ENCODE measurements around the gene CES5A.
"Not testable (repeated sequence)": the region's sequence is repeated elsewhere in the genome, so short reads cannot be mapped to it uniquely, and the experiment has no call there.

Gene CES5A

DNA sequence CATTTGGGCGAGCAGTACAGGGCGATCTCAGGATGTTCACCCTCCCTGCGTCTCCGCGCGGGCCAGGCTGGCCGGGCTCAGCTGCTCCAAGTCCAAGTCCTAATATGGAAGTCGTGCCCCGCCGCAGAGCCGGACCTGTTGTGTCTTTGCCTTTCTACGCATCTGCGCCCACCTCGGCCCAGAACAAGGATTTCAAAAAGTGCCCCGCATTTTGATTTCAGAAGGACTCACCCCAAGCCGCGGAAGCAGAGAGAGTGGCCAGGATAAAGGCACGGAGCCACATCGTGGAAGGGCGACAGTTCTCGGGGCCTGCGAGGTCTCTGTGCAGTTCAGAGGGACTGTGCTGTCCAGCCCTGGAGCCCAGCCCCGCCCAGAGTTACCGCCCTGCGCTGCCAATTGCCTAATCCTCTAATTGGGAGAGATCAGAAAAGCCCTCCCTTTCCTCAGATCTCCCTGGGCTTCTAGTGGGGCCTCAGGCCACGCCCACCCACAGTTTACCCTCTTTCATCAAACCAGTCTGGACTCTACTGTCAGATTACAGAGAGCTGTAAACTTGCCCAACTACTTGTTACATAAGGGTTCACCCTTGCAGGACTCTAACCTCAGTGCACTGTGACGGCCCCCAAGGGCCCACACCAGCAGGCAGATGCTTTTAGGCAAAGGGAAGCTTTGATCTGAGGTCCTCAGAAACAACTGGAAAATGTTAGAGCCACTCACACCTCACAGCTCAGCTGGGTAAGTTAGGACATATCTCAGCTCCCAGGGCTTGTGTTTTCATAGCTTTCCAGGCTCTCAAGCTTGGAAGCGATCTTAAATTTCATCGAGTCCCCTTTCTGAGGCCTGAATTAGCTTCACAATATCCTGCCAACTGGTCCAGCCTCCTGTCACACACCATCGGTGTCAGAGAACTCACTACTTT, 42.1 kb downstream of the CES5A start, which contains the start of gene CES1:
TSS of gene CES1 (minus strand) at position 324 of the 919 bp plus-strand sequence. CDS start at position 283, 41 bp downstream.
- Histone ChIP-seq H3K27ac (ENCODE audit: insufficient read depth, low read depth, low read length, poor library complexity, severe bottlenecking) (no peak within 1 kb of the TSS), H3K4me3 (ENCODE audit: insufficient read depth, low read depth, low read length) (no peak within 1 kb of the TSS), H3K9me3 (ENCODE audit: control insufficient read depth, low read length) (no peaks in the 10 kb centered on the region), H3K36me3 (ENCODE audit: control insufficient read depth, insufficient read depth, low read length) (no peaks in the 10 kb centered on the region), H3K4me1 (ENCODE audit: control insufficient read depth, insufficient read depth, low read length) (no peaks in the 10 kb centered on the region), H3K27me3 (ENCODE audit: control insufficient read depth, insufficient read depth, low read length, poor library complexity, severe bottlenecking) (no peaks in the 10 kb centered on the region)
- 88 to 93% methylated on average over 30 of the region's 30 CpGs for WGBS, 2 experiments

DNA sequence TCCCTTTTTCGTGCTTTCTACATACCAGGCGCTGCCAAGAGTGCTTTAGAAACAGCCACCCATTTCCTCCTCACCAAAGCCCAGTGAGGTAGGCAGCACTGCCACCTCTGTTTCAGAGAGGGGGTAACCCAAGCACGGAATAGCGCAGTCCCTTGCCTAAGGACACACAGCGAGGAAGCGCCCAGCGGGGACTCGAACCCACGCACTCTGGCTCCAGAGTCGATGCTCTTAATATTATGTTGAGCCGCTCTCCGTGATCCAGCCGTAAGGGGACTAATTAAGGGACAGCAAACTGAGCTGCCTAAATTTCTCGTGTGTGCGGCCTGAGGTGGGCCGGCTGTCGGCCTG, 42.8 kb downstream of the CES5A start:
- 95% methylated on average over 17 of the region's 17 CpGs for WGBS, 2 experiments
- no peaks in the 10 kb centered on the region for H3K36me3 ChIP-seq (ENCODE audit: control insufficient read depth, insufficient read depth, low read length)

DNA sequence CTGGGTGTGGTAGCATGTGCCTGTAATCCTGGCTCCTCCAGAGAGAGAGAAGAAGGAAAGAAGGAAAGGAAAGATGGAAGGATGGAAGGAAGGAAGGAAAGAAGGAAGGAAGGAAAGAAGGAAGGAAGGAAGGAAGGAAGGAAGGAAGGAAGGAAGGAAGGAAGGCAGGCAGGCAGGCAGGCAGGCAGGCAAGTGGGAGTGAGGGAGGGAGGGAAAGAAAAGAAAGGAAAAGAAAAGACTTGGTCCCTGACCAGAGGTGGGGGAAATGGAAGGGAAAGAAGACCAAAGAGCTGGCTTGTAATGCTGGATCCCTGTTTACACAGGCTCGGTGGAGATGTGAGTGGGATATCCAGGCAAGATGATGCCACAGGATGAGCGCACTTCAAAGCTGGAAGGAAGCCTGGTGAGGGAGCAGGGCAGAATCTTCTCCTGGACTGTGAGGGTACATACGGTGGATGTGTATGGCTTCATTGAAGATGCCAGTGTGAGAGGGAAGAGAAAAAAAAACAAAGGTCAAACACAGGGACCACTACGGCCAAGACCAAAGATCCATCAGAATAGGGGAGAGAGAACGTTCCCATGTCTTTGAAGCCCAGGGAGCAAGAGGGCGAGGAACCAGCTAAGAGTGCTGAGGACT, 44.4 kb downstream of the CES5A start:
- no peaks in the 10 kb centered on the region for H3K27me3 ChIP-seq (ENCODE audit: control insufficient read depth, insufficient read depth, low read length, poor library complexity, severe bottlenecking)

More for the DNA sequence above, 42.8 kb downstream of the CES5A start:
- Histone ChIP-seq H3K27ac (ENCODE audit: insufficient read depth, low read depth, low read length, poor library complexity, severe bottlenecking) (no peak overlapping the region), H3K4me1 (ENCODE audit: control insufficient read depth, insufficient read depth, low read length) (no peaks in the 10 kb centered on the region), H3K9me3 (ENCODE audit: control insufficient read depth, low read length) (no peaks in the 10 kb centered on the region), H3K27me3 (ENCODE audit: control insufficient read depth, insufficient read depth, low read length, poor library complexity, severe bottlenecking) (no peaks in the 10 kb centered on the region), H3K4me3 (ENCODE audit: insufficient read depth, low read depth, low read length) (no peak overlapping the region)

DNA sequence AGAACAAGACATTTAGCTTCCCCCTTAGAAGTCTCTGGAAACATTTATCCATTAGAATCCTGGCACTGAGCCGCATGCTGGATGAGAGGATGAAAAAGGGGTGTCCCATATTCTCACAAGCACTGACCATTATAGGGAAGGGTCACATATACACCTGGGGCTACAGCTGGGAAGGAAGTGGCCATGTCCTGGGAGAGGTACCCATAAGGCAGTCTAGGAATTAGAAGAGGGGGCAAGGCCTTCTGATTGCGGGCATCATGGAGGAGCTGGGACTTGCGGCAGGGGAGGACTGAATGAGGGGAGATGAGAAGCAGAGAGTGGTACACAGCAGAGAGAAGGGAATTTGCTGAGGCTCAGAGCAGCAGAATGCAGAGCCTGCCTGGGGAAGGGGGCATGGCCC, 45.9 kb downstream of the CES5A start:
- H3K27me3 ChIP-seq (ENCODE audit: control insufficient read depth, insufficient read depth, low read length, poor library complexity, severe bottlenecking); H3K36me3 ChIP-seq (ENCODE audit: control insufficient read depth, insufficient read depth, low read length); H3K4me1 ChIP-seq (ENCODE audit: control insufficient read depth, insufficient read depth, low read length); H3K4me3 ChIP-seq (ENCODE audit: insufficient read depth, low read depth, low read length); H3K9me3 ChIP-seq (ENCODE audit: control insufficient read depth, low read length); H3K27ac ChIP-seq (ENCODE audit: insufficient read depth, low read depth, low read length, poor library complexity, severe bottlenecking): not testable (repeated sequence)
- 92 to 96% methylated on average over 3 of the region's 3 CpGs for WGBS, 2 experiments

More for the DNA sequence above, 44.4 kb downstream of the CES5A start:
- Histone ChIP-seq H3K4me1 (ENCODE audit: control insufficient read depth, insufficient read depth, low read length) (no peaks in the 10 kb centered on the region), H3K4me3 (ENCODE audit: insufficient read depth, low read depth, low read length) (no peak overlapping the region), H3K27ac (ENCODE audit: insufficient read depth, low read depth, low read length, poor library complexity, severe bottlenecking) (no peak overlapping the region), H3K9me3 (ENCODE audit: control insufficient read depth, low read length) (no peaks in the 10 kb centered on the region), H3K36me3 (ENCODE audit: control insufficient read depth, insufficient read depth, low read length) (no peaks in the 10 kb centered on the region)
- WGBS, 2 experiments: 93 to 94% methylated on average over 6 of the region's 6 CpGs

DNA sequence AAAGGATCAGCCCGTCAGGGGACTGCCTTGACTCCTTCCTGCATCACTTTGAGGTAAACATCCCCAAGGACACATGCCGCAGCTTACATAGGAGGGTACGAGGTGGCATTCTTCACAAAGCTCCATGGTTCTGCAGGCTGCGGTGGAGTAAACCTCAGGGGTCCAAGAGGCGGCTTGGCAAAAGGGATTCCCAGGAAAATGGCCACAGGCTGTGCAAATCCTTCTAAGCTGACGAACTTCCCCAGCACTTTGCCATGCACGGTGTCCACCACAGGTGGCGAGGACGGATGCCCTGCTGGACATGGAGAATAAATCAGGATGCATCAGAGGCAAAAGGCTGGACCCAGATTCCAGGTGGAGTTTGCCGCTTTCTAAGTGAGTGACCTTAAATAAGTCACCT, 46.5 kb downstream of the CES5A start:
- Histone ChIP-seq H3K27ac (ENCODE audit: insufficient read depth, low read depth, low read length, poor library complexity, severe bottlenecking) (no peak overlapping the region), H3K4me3 (ENCODE audit: insufficient read depth, low read depth, low read length) (no peak overlapping the region), H3K36me3 (ENCODE audit: control insufficient read depth, insufficient read depth, low read length) (no peaks in the 10 kb centered on the region), H3K27me3 (ENCODE audit: control insufficient read depth, insufficient read depth, low read length, poor library complexity, severe bottlenecking) (no peaks in the 10 kb centered on the region), H3K9me3 (ENCODE audit: control insufficient read depth, low read length) (no peaks in the 10 kb centered on the region), H3K4me1 (ENCODE audit: control insufficient read depth, insufficient read depth, low read length) (no peaks in the 10 kb centered on the region)
- WGBS, 2 experiments: 85 to 88% methylated on average over 10 of the region's 10 CpGs

DNA sequence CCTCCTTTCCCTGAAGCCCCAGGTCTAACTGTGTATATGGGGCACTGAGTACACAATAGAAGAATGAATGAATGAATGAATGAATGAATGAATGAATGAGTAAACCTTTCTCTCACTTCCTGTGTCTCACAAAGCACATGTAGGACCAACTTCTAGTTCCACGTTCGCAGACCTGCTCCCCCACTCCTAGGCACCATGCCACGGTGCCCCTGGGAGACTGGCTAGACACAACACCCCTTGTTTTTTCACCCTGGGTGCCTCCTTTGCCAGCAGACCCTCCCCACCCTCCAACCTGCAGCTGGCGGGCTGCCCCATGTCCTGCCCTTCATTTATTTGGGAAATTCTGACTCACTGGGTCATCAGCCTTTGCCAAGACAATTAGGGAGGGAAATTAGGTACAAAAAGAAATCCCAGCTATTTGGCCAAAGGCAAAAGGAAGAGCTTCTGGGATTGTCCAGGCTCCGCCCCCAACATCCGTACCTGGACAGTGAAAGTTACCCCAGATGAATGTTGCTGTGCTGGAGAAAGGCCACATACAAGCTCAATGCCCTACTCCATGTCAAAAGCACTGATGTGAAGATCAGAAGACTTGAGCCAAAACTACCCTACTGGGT, 50.0 kb downstream of the CES5A start:
- Histone ChIP-seq H3K36me3 (ENCODE audit: control insufficient read depth, insufficient read depth, low read length) (no peaks in the 10 kb centered on the region), H3K27ac (ENCODE audit: insufficient read depth, low read depth, low read length, poor library complexity, severe bottlenecking) (no peak overlapping the region)

DNA sequence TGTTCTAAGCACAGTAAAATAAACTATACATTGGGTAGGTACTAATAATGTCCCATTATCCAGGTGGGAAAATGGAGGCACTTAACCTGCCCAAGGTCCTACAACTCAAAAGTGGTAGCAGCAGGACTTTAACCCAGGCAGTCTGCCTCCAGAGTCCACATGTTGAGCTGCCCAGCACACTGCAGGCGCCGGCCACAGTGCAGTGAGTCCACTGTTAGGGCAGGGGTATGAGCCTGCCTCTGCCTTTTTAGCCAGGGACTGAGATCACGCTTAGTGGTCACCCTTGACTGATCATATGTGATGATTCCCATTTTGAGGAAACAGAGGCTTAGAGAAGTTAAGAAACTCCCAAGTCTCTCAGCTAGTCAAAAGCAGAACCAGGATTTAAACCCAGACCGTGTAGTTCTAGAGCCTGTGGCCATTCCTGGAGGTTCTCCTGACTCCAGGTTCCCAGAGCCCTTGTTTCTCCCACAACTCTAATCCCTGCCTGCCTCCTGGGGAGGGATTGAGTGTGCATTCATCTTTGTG, 50.6 kb downstream of the CES5A start:
- WGBS, 2 experiments: 81 to 83% methylated on average over 4 of the region's 4 CpGs
- Histone ChIP-seq H3K27me3 (ENCODE audit: control insufficient read depth, insufficient read depth, low read length, poor library complexity, severe bottlenecking) (no peaks in the 10 kb centered on the region), H3K27ac (ENCODE audit: insufficient read depth, low read depth, low read length, poor library complexity, severe bottlenecking) (no peak overlapping the region), H3K36me3 (ENCODE audit: control insufficient read depth, insufficient read depth, low read length) (no peaks in the 10 kb centered on the region), H3K9me3 (ENCODE audit: control insufficient read depth, low read length) (no peaks in the 10 kb centered on the region), H3K4me1 (ENCODE audit: control insufficient read depth, insufficient read depth, low read length) (no peaks in the 10 kb centered on the region), H3K4me3 (ENCODE audit: insufficient read depth, low read depth, low read length) (no peak overlapping the region)

More for the DNA sequence above, 50.0 kb downstream of the CES5A start:
- Histone ChIP-seq H3K9me3 (ENCODE audit: control insufficient read depth, low read length) (no peaks in the 10 kb centered on the region), H3K27me3 (ENCODE audit: control insufficient read depth, insufficient read depth, low read length, poor library complexity, severe bottlenecking) (no peaks in the 10 kb centered on the region), H3K4me3 (ENCODE audit: insufficient read depth, low read depth, low read length) (no peak overlapping the region), H3K4me1 (ENCODE audit: control insufficient read depth, insufficient read depth, low read length) (no peaks in the 10 kb centered on the region)
- 89 to 92% methylated on average over 6 of the region's 6 CpGs for WGBS, 2 experiments

DNA sequence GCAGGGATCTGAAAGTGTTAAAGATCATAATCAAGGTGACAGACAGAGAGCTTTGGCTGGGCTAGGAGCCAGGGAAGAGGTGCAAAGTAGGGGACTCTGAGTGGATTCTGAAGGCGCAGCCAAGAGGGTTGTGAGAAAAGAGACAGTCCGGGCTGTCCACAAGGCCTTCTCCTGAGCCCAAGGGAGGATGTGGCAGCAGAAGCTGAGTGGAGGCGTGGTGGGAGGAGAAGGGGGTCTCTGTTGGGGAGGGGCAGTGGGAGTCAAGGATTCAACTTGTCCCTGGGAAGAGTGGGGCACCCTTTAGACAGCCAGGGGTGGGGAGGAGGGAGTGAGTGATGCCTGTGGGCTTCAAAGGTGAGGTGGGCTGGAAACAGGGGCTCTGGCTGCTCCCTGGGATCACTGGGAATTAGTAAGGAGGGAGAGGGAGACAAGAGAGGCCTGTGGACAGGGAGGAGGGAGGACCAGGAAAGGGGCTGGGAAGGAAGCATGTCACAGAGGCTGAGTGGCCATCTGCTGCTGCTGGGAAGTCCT, 52.8 kb downstream of the CES5A start:
- Histone ChIP-seq H3K4me3 (ENCODE audit: insufficient read depth, low read depth, low read length) (no peak overlapping the region), H3K4me1 (ENCODE audit: control insufficient read depth, insufficient read depth, low read length) (no peaks in the 10 kb centered on the region), H3K27ac (ENCODE audit: insufficient read depth, low read depth, low read length, poor library complexity, severe bottlenecking) (no peak overlapping the region), H3K36me3 (ENCODE audit: control insufficient read depth, insufficient read depth, low read length) (no peaks in the 10 kb centered on the region), H3K9me3 (ENCODE audit: control insufficient read depth, low read length) (no peaks in the 10 kb centered on the region), H3K27me3 (ENCODE audit: control insufficient read depth, insufficient read depth, low read length, poor library complexity, severe bottlenecking) (no peaks in the 10 kb centered on the region)
- 87 to 91% methylated on average over 3 of the region's 3 CpGs for WGBS, 2 experiments

DNA sequence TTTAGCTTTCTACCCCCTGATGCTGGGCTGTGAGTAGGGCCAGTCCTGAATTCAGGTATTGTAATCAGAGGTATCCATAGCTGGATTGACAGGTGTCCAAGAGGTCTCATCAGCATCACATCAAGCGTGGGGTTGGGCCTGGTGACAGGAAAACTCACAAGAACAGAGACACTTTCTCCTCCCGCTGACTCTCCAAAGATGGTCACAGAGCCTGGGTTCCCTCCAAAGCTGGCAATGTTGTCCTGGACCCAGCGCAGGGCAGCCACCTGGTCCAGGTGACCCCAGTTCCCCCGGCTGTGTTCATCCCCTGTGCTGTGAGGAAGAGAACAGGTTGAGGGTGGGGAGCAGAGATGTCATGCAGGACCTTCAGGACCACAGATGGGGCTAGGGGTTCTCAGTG, 54.0 kb downstream of the CES5A start:
- Histone ChIP-seq H3K27me3 (ENCODE audit: control insufficient read depth, insufficient read depth, low read length, poor library complexity, severe bottlenecking) (no peaks in the 10 kb centered on the region), H3K27ac (ENCODE audit: insufficient read depth, low read depth, low read length, poor library complexity, severe bottlenecking) (no peak overlapping the region)
- 92 to 93% methylated on average over 4 of the region's 4 CpGs for WGBS, 2 experiments

DNA sequence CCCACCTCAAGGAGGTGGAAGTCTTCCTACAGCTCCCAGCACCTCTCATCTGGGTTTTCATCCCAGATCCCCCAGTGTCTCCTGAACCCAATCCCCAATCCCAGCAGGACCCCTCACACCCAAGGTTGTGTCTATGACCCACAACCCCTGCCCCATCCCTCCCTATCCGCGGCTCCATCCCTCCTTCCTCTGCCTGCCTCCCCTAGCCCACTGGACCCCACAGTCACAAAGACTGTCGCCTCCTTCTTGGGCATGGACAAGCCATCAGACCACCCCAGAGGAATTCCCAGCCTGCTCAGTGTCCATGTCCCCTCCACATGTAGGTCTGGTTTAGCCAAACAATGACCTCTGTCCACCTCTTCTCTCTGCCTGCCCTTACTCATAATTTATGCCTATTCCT, 54.6 kb downstream of the CES5A start:
- no peaks in the 10 kb centered on the region for H3K36me3 ChIP-seq (ENCODE audit: control insufficient read depth, insufficient read depth, low read length)
- H3K4me3 ChIP-seq (ENCODE audit: insufficient read depth, low read depth, low read length): no peak overlapping the region
- no peaks in the 10 kb centered on the region for H3K4me1 ChIP-seq (ENCODE audit: control insufficient read depth, insufficient read depth, low read length)
- 88 to 92% methylated on average over 3 of the region's 3 CpGs for WGBS, 2 experiments
- H3K9me3 ChIP-seq (ENCODE audit: control insufficient read depth, low read length): no peaks in the 10 kb centered on the region
- no peaks in the 10 kb centered on the region for H3K27me3 ChIP-seq (ENCODE audit: control insufficient read depth, insufficient read depth, low read length, poor library complexity, severe bottlenecking)
- no peak overlapping the region for H3K27ac ChIP-seq (ENCODE audit: insufficient read depth, low read depth, low read length, poor library complexity, severe bottlenecking)

More for the DNA sequence above, 54.0 kb downstream of the CES5A start:
- Histone ChIP-seq H3K9me3 (ENCODE audit: control insufficient read depth, low read length) (no peaks in the 10 kb centered on the region), H3K4me3 (ENCODE audit: insufficient read depth, low read depth, low read length) (no peak overlapping the region), H3K4me1 (ENCODE audit: control insufficient read depth, insufficient read depth, low read length) (no peaks in the 10 kb centered on the region), H3K36me3 (ENCODE audit: control insufficient read depth, insufficient read depth, low read length) (no peaks in the 10 kb centered on the region)

Measured in ectodermal cell (in vitro differentiated cells).